Activated T-cell treated with anti-CD3 and anti-CD28 coated beads, Interleukin-2, amount 50 U/mL, for 72 hours (primary cell): ENCODE data around the gene UBL4B. TPM values are rescaled to one million over a fixed set of nuclear protein-coding genes. Genes with fewer than 3 reads are reported as not detected.
"Not testable (repeated sequence)": the region's sequence is repeated elsewhere in the genome, so short reads cannot be mapped to it uniquely, and the experiment has no call there.

Source experiments
- ATAC-seq, 2 donors: fragments of 150-1000 bp; cut with Tn5 transposase; replicated peaks in 1 of 2; 2 replicates each; pipeline ENCODE4 v1.10.0; 2021; ENCODE audit warnings: moderate library complexity in 2 of 2, mild to moderate bottlenecking in 1 of 2
- DNase-seq, 2 donors: peaks; one replicate each; pipeline ENCODE4 v3.0.0; 2021 to 2022; ENCODE audit warnings: mixed read lengths in 1 of 2
- H3K27ac Mint-ChIP-seq: one replicate; pipeline ENCODE4 v1.8.0; 2022; ENCODE audit warnings: mild to moderate bottlenecking, moderate library complexity, mixed read lengths
- H3K27me3 Mint-ChIP-seq: one replicate; pipeline ENCODE4 v1.8.0; 2022; ENCODE audit warnings: low read depth, mixed read lengths
- H3K36me3 Mint-ChIP-seq, 2 donors: one replicate each; pipeline ENCODE4 v1.8.0; 2022; ENCODE audit warnings: mixed read lengths in 2 of 2, mild to moderate bottlenecking in 1 of 2; ENCODE audit not compliant: insufficient read depth in 2 of 2
- H3K4me1 Mint-ChIP-seq: one replicate; pipeline ENCODE4 v1.8.0; 2022; ENCODE audit warnings: low read depth, mixed read lengths
- H3K4me3 Mint-ChIP-seq, 2 donors: one replicate each; pipeline ENCODE4 v1.8.0; 2022; ENCODE audit warnings: mild to moderate bottlenecking in 2 of 2, mixed read lengths in 2 of 2, moderate library complexity in 2 of 2
- H3K9me3 Mint-ChIP-seq, 2 donors: one replicate each; pipeline ENCODE4 v1.8.0; 2022; ENCODE audit warnings: mixed read lengths in 2 of 2
- total RNA-seq, 2 donors: library from RNA; stranded (reverse); gene quantifications; one replicate each; pipeline ENCODE4 v1.2.3, GENCODE V29; 2022

Gene UBL4B
- total RNA-seq, 2 donors from 2014 or later = not detected

- Mint-ChIP-seq H3K27ac (no peak overlapping the region), H3K4me3 (no peak overlapping the region), H3K36me3 (no peaks in the 10 kb centered on the region), H3K9me3 (no peaks in the 10 kb centered on the region), H3K27me3 (peaks cover 73% of the 10 kb centered on the region), H3K4me1 (no peaks in the 10 kb centered on the region)
- DNase-seq (no peak), ATAC-seq (no peak)
These were observed 35.3 kb upstream of the UBL4B start for GRCh38 chr1:110076789-110077500.

- not testable (repeated sequence) for H3K9me3 Mint-ChIP-seq, ATAC-seq
- H3K27me3 Mint-ChIP-seq = peaks cover 67% of the 10 kb centered on the region
These were observed 32.2 kb upstream of the UBL4B start for GRCh38 chr1:110079995-110080394.

GRCh38 chr1:110081061-110081460 lies 31.2 kb upstream of the UBL4B start:
- no peaks in the 10 kb centered on the region for H3K9me3 Mint-ChIP-seq
- no peak for DNase-seq
- peaks cover 70% of the 10 kb centered on the region for H3K27me3 Mint-ChIP-seq
- peaks cover 0 to 5% of the 10 kb centered on the region in 2 donors for H3K36me3 Mint-ChIP-seq
- no peak overlapping the region for H3K4me3 Mint-ChIP-seq
- ATAC-seq = no peak
- H3K27ac Mint-ChIP-seq = no peak overlapping the region
- H3K4me1 Mint-ChIP-seq = peaks cover 17% of the 10 kb centered on the region

More at GRCh38 chr1:110079995-110080394, 32.2 kb upstream of the UBL4B start:
- H3K36me3 Mint-ChIP-seq, DNase-seq, H3K27ac Mint-ChIP-seq, H3K4me3 Mint-ChIP-seq: not testable (repeated sequence)
- peaks cover 17% of the 10 kb centered on the region for H3K4me1 Mint-ChIP-seq

- H3K4me3 Mint-ChIP-seq = peak overlapping the region; percentile 21 to 35
- H3K4me1 Mint-ChIP-seq = peaks cover 17% of the 10 kb centered on the region
- H3K27ac Mint-ChIP-seq = no peak overlapping the region
- H3K27me3 Mint-ChIP-seq = peaks cover 75% of the 10 kb centered on the region
- H3K9me3 Mint-ChIP-seq = no peaks in the 10 kb centered on the region
- ATAC-seq (no peak), DNase-seq (no peak)
- peaks cover 0 to 5% of the 10 kb centered on the region in 2 donors for H3K36me3 Mint-ChIP-seq
These were observed 29.8 kb upstream of the UBL4B start for GRCh38 chr1:110082477-110082876.

- Mint-ChIP-seq H3K27me3 (peaks cover 80% of the 10 kb centered on the region), H3K4me3 (peak overlapping the region; percentile 73 to 85), H3K36me3 (peaks cover 0 to 5% of the 10 kb centered on the region in 2 donors), H3K27ac (peak overlapping the region; percentile 34), H3K4me1 (peaks cover 21% of the 10 kb centered on the region), H3K9me3 (no peaks in the 10 kb centered on the region)
- DNase-seq = peak in 1 of 2 donors; percentile 13
- ATAC-seq = peak; percentile 10 to 20
These were observed 29.0 kb upstream of the UBL4B start for GRCh38 chr1:110083061-110083865.

GRCh38 chr1:110083866-110084226 lies 28.4 kb upstream of the UBL4B start:
- Mint-ChIP-seq H3K27me3 (peaks cover 75% of the 10 kb centered on the region), H3K9me3 (no peaks in the 10 kb centered on the region), H3K27ac (peak overlapping the region; percentile 22), H3K4me1 (peaks cover 21% of the 10 kb centered on the region), H3K36me3 (peaks cover 0 to 5% of the 10 kb centered on the region in 2 donors), H3K4me3 (peak overlapping the region; percentile 73 to 85)
- DNase-seq = peak in 1 of 2 donors; percentile 23
- peak; percentile 14 to 31 for ATAC-seq

- Mint-ChIP-seq H3K9me3 (no peaks in the 10 kb centered on the region), H3K27me3 (peaks cover 69% of the 10 kb centered on the region), H3K36me3 (peaks cover 0 to 5% of the 10 kb centered on the region in 2 donors), H3K4me3 (peak overlapping the region; percentile 73 to 85), H3K27ac (peak overlapping the region; percentile 22), H3K4me1 (peaks cover 21% of the 10 kb centered on the region)
- DNase-seq (peak; percentile 52 to 53), ATAC-seq (peak; percentile 82 to 84)
These were observed 27.8 kb upstream of the UBL4B start for GRCh38 chr1:110084227-110085078.

GRCh38 chr1:110085671-110086070 lies 26.6 kb upstream of the UBL4B start:
- no peak for DNase-seq
- no peak overlapping the region for H3K27ac Mint-ChIP-seq

GRCh38 chr1:110086961-110087360 lies 25.3 kb upstream of the UBL4B start:
- no peak overlapping the region for H3K27ac Mint-ChIP-seq

More at GRCh38 chr1:110085671-110086070, 26.6 kb upstream of the UBL4B start:
- H3K4me3 Mint-ChIP-seq = peak overlapping the region in 1 of 2 donors; percentile 16
- H3K36me3 Mint-ChIP-seq = peaks cover 0 to 5% of the 10 kb centered on the region in 2 donors
- ATAC-seq = no peak
- H3K4me1 Mint-ChIP-seq = peaks cover 21% of the 10 kb centered on the region
- no peaks in the 10 kb centered on the region for H3K9me3 Mint-ChIP-seq
- H3K27me3 Mint-ChIP-seq = peaks cover 61% of the 10 kb centered on the region

GRCh38 chr1:110087812-110088738 lies 24.2 kb upstream of the UBL4B start:
- Mint-ChIP-seq H3K27me3 (peaks cover 56% of the 10 kb centered on the region), H3K27ac (no peak overlapping the region), H3K4me1 (peaks cover 16% of the 10 kb centered on the region), H3K4me3 (no peak overlapping the region), H3K36me3 (peaks cover 0 to 5% of the 10 kb centered on the region in 2 donors), H3K9me3 (no peaks in the 10 kb centered on the region)
- peak; percentile 54 to 64 for ATAC-seq
- peak; percentile 54 to 68 for DNase-seq

More at GRCh38 chr1:110086961-110087360, 25.3 kb upstream of the UBL4B start:
- Mint-ChIP-seq H3K27me3 (peaks cover 56% of the 10 kb centered on the region), H3K36me3 (peaks cover 0 to 5% of the 10 kb centered on the region in 2 donors), H3K9me3 (no peaks in the 10 kb centered on the region), H3K4me1 (peaks cover 21% of the 10 kb centered on the region), H3K4me3 (no peak overlapping the region)
- DNase-seq (no peak), ATAC-seq (no peak)

- DNase-seq = no peak
- H3K9me3 Mint-ChIP-seq = no peaks in the 10 kb centered on the region
- no peak overlapping the region for H3K27ac Mint-ChIP-seq
- peaks cover 0 to 3% of the 10 kb centered on the region in 2 donors for H3K36me3 Mint-ChIP-seq
- no peak overlapping the region for H3K4me3 Mint-ChIP-seq
- peaks cover 50% of the 10 kb centered on the region for H3K27me3 Mint-ChIP-seq
- ATAC-seq = no peak
- H3K4me1 Mint-ChIP-seq = peaks cover 8% of the 10 kb centered on the region
These were observed 23.4 kb upstream of the UBL4B start for GRCh38 chr1:110088739-110089316.
